ENCODE data around the gene HDDC3. TPM values are rescaled to one million over a fixed set of nuclear protein-coding genes. Genes with fewer than 3 reads are reported as not detected.

The HDDC3 gene
- total RNA-seq, 2 experiments from 2014 or later: 31.8 to 38.6 TPM

GRCh38 chr15:90938261-90938660 is 5.9 kb upstream of the HDDC3 start:
- no peaks in the 10 kb centered on the region for H4K20me1 ChIP-seq (ENCODE audit: insufficient read depth, low read length)
- H2AFZ ChIP-seq (ENCODE audit: low read length): no peak overlapping the region
- H3K4me3 ChIP-seq (ENCODE audit: low read depth, low read length, poor library complexity, severe bottlenecking): no peak overlapping the region
- no peaks in the 10 kb centered on the region for H3K9me3 ChIP-seq (ENCODE audit: low read length)
- no peak for TF ChIP-seq CTCF (conservative IDR thresholded peaks at IDR 0.05; ENCODE audit: low read length)
- TF ChIP-seq EZH2phosphoT487 (IDR thresholded peaks at IDR 0.05; ENCODE audit: borderline replicate concordance, low read depth, low read length): no peak
- peaks cover 28% of the 10 kb centered on the region for H3K4me1 ChIP-seq (ENCODE audit: insufficient read depth, low read length, poor library complexity, severe bottlenecking)
- no peaks in the 10 kb centered on the region for H3K79me2 ChIP-seq (ENCODE audit: insufficient read depth, low read depth, low read length)
- BruUV-seq (replicated peaks): no TSS peak
- ChIA-PET CTCF (ENCODE audit: unreplicated experiment) (no interaction called here), POLR2A (no interaction called here)
- no peak overlapping the region for H3K4me2 ChIP-seq (ENCODE audit: low read length)
- intact Hi-C loops (cut with micrococcal nuclease; ENCODE audit: unreplicated experiment): no loop called here
- no peak overlapping the region for H3K27ac ChIP-seq (ENCODE audit: low read depth, low read length, poor library complexity, severe bottlenecking)
- no peak for DNase-seq (ENCODE audit: low spot score)
- peaks cover 42% of the 10 kb centered on the region for H3K36me3 ChIP-seq (ENCODE audit: insufficient read depth, low read length)
- H3K9me2 ChIP-seq (ENCODE audit: insufficient read depth, low read length): no peaks in the 10 kb centered on the region

GRCh38 chr15:90936823-90937222 is 4.5 kb upstream of the HDDC3 start:
- no peak overlapping the region for H2AFZ ChIP-seq (ENCODE audit: low read length)
- TF ChIP-seq CTCF (conservative IDR thresholded peaks at IDR 0.05; ENCODE audit: low read length) (no peak), EZH2phosphoT487 (IDR thresholded peaks at IDR 0.05; ENCODE audit: borderline replicate concordance, low read depth, low read length) (no peak)
- H3K79me2 ChIP-seq (ENCODE audit: insufficient read depth, low read depth, low read length): no peaks in the 10 kb centered on the region
- H3K4me3 ChIP-seq (ENCODE audit: low read depth, low read length, poor library complexity, severe bottlenecking): no peak overlapping the region
- CTCF ChIA-PET (ENCODE audit: unreplicated experiment): interaction anchor here (1.5 kb wide), 1 partner anchor 21 kb away, joined by 8 read pairs; no protein-coding TSS in a partner anchor
- no TSS peak for BruUV-seq (replicated peaks)
- H3K36me3 ChIP-seq (ENCODE audit: insufficient read depth, low read length): peaks cover 30% of the 10 kb centered on the region
- no peak overlapping the region for H3K27ac ChIP-seq (ENCODE audit: low read depth, low read length, poor library complexity, severe bottlenecking)
- H3K9me3 ChIP-seq (ENCODE audit: low read length): no peaks in the 10 kb centered on the region
- no peaks in the 10 kb centered on the region for H3K9me2 ChIP-seq (ENCODE audit: insufficient read depth, low read length)
- peak overlapping the region; percentile 90 for H3K4me2 ChIP-seq (ENCODE audit: low read length)
- no peaks in the 10 kb centered on the region for H4K20me1 ChIP-seq (ENCODE audit: insufficient read depth, low read length)
- intact Hi-C loops (cut with micrococcal nuclease; ENCODE audit: unreplicated experiment): no loop called here
- H3K4me1 ChIP-seq (ENCODE audit: insufficient read depth, low read length, poor library complexity, severe bottlenecking): peaks cover 36% of the 10 kb centered on the region
- POLR2A ChIA-PET: interaction anchor here (0.7 to 7.2 kb wide), 3 partner anchors 19 to 1948 kb away, joined by 3 to 58 read pairs (median 3); partner anchors contain the start of gene RCCD1
- no peak for DNase-seq (ENCODE audit: low spot score)
